DOHH2 (cell line): ENCODE results near the gene GNAS-AS1.

Experiments used
- H3F3A ChIP-seq: fragments of 200-600 bp; sonication (generic), shearing (Covaris generic); 2 replicates; pipeline ENCODE4 v1.6.0; 2016; ENCODE audit warnings: antibody characterized with exemption, mild to moderate bottlenecking; ENCODE audit not compliant: control insufficient read depth, insufficient read depth
- H3K27ac ChIP-seq: fragments of 200-600 bp; sonication (generic); 2 replicates; pipeline ENCODE4 v1.5.1; 2014; ENCODE audit warnings: low read depth, mild to moderate bottlenecking, low read length, moderate library complexity
- H3K27me3 ChIP-seq: fragments of 200-600 bp; sonication (generic); 2 replicates; pipeline ENCODE4 v1.6.1; 2014; ENCODE audit warnings: mild to moderate bottlenecking, low read length, mixed read lengths; ENCODE audit not compliant: control insufficient read depth
- H3K36me3 ChIP-seq: fragments of 200-600 bp; sonication (generic); 2 replicates; pipeline ENCODE4 v1.6.1; 2014; ENCODE audit warnings: mild to moderate bottlenecking, low read length, moderate library complexity, mixed read lengths; ENCODE audit not compliant: control insufficient read depth
- H3K4me1 ChIP-seq: fragments of 200-600 bp; sonication (generic); 2 replicates; pipeline ENCODE4 v1.6.1; 2014; ENCODE audit warnings: mild to moderate bottlenecking, low read length, mixed read lengths; ENCODE audit not compliant: control insufficient read depth
- H3K4me2 ChIP-seq: fragments of 200-600 bp; sonication (generic); 2 replicates; pipeline ENCODE4 v1.6.0; 2014; ENCODE audit warnings: mild to moderate bottlenecking, low read length, moderate library complexity
- H3K4me3 ChIP-seq: fragments of 200-600 bp; sonication (generic); 2 replicates; pipeline ENCODE4 v1.5.1; 2014; ENCODE audit warnings: mild to moderate bottlenecking, low read length, mixed read lengths
- H3K79me2 ChIP-seq: fragments of 200-600 bp; sonication (generic); 2 replicates; pipeline ENCODE4 v1.6.1; 2014; ENCODE audit warnings: mild to moderate bottlenecking, low read length, mixed read lengths; ENCODE audit not compliant: control insufficient read depth
- H3K9me2 ChIP-seq: fragments of 200-600 bp; sonication (generic); replicated peaks from 2 replicates; pipeline ENCODE4 v1.6.1; 2014; ENCODE audit warnings: mild to moderate bottlenecking, low read length, mixed read lengths; ENCODE audit not compliant: control insufficient read depth
- H3K9me3 ChIP-seq: fragments of 200-600 bp; sonication (generic); 2 replicates; pipeline ENCODE4 v1.6.1; 2014; ENCODE audit warnings: antibody characterized with exemption, low read length, mixed read lengths; ENCODE audit not compliant: control insufficient read depth, insufficient read depth
- H4K20me1 ChIP-seq: fragments of 200-600 bp; sonication (generic); 2 replicates; pipeline ENCODE4 v1.6.0; 2014; ENCODE audit warnings: low read depth, mild to moderate bottlenecking, antibody characterized with exemption, low read length, moderate library complexity; ENCODE audit not compliant: control insufficient read depth, insufficient read depth
- CTCF ChIP-seq: fragments of 200-600 bp; sonication (generic); IDR thresholded peaks from one replicate; pipeline ENCODE4 v1.5.1; 2014; ENCODE audit warnings: antibody characterized with exemption, mild to moderate bottlenecking, low read depth, low read length; ENCODE audit not compliant: poor library complexity, severe bottlenecking
- EZH2phosphoT487 ChIP-seq: fragments of 200-600 bp; sonication (generic); IDR thresholded peaks from 2 replicates; pipeline ENCODE4 v1.6.1; 2017; ENCODE audit warnings: borderline replicate concordance, mild to moderate bottlenecking, antibody characterized with exemption, low read length, moderate library complexity, mixed read lengths

Gene GNAS-AS1

DNA sequence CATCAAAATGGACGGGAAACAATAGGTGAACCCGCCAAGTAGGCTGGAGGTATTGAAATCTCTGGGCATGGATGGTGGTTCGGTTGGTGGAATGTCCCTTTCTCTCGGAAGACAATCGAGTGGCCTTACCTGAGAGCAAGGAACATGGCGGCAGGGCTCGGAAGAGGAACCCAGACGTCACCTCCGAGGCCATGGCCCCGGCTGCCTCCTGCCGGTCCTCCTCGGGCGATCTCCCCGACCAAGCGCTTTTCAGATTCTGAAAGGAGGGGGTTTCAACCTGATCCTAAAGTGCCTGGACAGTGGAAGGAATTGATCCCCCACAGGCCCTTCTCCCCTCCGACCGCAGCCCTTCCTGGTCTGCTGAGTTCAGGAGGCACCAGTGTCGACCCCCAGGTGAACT, 47.2 kb downstream of the GNAS-AS1 start:
- H3K4me3 ChIP-seq = no peak overlapping the region
- TF ChIP-seq CTCF = no peak
- TF ChIP-seq EZH2phosphoT487 = no peak

DNA sequence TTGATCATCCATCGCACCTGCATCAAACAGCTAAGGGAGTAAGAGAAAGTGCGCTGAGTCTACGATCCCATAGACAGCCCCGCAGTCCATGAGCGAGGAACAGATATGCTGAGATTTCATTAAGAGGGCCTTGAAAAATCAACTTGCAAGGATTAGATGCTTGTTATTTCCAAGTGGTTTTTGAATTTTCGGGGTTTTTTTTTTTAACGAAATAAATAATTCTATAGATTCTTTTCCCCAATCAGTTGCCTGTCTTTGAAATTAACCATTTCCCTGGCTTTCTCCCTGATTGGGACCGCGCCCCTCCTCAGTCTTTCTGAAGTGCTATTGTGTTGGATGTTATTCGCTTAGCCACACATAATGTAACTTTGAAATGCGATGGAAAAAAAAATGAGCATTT, 48.6 kb downstream of the GNAS-AS1 start:
- Histone ChIP-seq H3K4me1 (no peaks in the 10 kb centered on the region), H3K4me2 (no peak overlapping the region), H3K9me2 (no peaks in the 10 kb centered on the region), H3K36me3 (no peaks in the 10 kb centered on the region), H4K20me1 (no peaks in the 10 kb centered on the region), H3F3A (no peaks in the 10 kb centered on the region), H3K27me3 (0 out of 2 replicates have a peak, but pooled peaks cover 4% of the 10 kb centered on the region), H3K27ac (no peak overlapping the region), H3K4me3 (no peak overlapping the region), H3K9me3 (no peaks in the 10 kb centered on the region), H3K79me2 (no peaks in the 10 kb centered on the region)
- TF ChIP-seq EZH2phosphoT487 (no peak), CTCF (no peak)

More for the DNA sequence above, 47.2 kb downstream of the GNAS-AS1 start:
- Histone ChIP-seq H3K79me2 (no peaks in the 10 kb centered on the region), H3K4me1 (no peaks in the 10 kb centered on the region), H3F3A (no peaks in the 10 kb centered on the region), H3K9me2 (no peaks in the 10 kb centered on the region), H3K27ac (no peak overlapping the region), H4K20me1 (no peaks in the 10 kb centered on the region), H3K27me3 (0 out of 2 replicates have a peak, but pooled peaks cover 4% of the 10 kb centered on the region), H3K36me3 (no peaks in the 10 kb centered on the region), H3K4me2 (no peak overlapping the region), H3K9me3 (no peaks in the 10 kb centered on the region)

DNA sequence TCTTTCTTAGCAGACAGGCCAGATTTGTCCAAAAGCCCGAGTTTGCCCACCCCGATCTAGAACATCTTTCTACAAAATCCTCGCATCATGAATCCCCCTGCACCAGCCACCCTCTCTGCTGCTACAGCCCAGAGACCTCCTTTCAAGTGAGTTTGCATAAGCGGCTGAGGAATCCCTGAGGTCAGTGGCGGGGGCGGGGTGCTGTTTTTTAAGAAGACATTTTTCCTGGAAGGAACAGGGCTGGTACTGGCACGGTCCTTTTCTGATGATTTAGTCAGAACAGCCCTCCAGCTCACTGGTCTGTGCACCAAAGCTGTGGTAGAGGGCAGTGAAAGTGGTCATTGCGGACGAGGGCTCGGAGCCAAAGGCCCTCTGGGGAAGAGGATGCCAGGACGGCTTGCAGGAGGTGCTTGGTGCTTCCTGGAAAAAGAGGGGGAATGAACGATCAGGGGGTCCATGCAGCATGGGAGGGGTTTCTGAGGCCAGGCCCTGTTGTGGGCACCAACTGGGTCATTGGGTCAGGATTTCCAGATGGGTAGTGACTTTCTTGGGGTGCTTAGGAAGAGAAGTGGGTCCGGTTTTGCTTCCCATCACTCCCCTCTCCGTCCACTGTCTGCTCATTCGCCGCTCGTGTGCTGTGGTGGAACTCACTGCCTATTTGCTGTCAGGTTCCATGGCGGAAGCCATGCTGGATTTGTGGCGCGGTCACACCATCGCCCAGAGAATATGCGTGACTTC, 50.4 kb downstream of the GNAS-AS1 start:
- H3F3A ChIP-seq = no peaks in the 10 kb centered on the region
- no peaks in the 10 kb centered on the region for H3K9me3 ChIP-seq
- no peak overlapping the region for H3K27ac ChIP-seq
- TF ChIP-seq CTCF = no peak
- no peak overlapping the region for H3K4me2 ChIP-seq
- H3K9me2 ChIP-seq = no peaks in the 10 kb centered on the region
- H3K79me2 ChIP-seq = no peaks in the 10 kb centered on the region
- no peak overlapping the region for H3K4me3 ChIP-seq
- H4K20me1 ChIP-seq = no peaks in the 10 kb centered on the region
- H3K4me1 ChIP-seq = no peaks in the 10 kb centered on the region
- H3K36me3 ChIP-seq = no peaks in the 10 kb centered on the region
- no peaks in the 10 kb centered on the region for H3K27me3 ChIP-seq
